ENCODE data around the gene MARK1. TPM values are rescaled to one million over a fixed set of nuclear protein-coding genes. Genes with fewer than 3 reads are reported as not detected.

Gene MARK1
- total and polyA plus RNA-seq, 4 donors: 1.3 to 6.5 (median 3.1) TPM

DNA sequence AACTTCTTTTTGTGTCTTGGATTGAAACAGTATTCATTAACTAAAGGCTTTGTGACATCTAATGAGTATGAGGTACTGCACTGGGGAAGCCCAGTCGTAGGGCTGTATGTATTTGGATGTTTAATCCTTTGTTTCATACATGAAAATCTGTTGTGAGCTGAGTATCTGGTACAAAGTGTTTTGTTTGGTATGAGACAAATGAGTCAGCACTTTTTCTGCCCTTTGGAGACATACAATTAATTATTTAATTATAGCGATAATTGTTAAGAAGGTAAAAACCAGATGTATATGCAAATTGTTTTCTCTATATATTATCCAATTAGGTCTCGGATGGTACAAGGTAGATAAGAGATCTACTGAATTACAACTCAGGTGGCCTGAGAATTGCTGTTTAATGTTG lies 36.3 kb downstream of the MARK1 start:
- TF ChIP-seq, protein P1, sequence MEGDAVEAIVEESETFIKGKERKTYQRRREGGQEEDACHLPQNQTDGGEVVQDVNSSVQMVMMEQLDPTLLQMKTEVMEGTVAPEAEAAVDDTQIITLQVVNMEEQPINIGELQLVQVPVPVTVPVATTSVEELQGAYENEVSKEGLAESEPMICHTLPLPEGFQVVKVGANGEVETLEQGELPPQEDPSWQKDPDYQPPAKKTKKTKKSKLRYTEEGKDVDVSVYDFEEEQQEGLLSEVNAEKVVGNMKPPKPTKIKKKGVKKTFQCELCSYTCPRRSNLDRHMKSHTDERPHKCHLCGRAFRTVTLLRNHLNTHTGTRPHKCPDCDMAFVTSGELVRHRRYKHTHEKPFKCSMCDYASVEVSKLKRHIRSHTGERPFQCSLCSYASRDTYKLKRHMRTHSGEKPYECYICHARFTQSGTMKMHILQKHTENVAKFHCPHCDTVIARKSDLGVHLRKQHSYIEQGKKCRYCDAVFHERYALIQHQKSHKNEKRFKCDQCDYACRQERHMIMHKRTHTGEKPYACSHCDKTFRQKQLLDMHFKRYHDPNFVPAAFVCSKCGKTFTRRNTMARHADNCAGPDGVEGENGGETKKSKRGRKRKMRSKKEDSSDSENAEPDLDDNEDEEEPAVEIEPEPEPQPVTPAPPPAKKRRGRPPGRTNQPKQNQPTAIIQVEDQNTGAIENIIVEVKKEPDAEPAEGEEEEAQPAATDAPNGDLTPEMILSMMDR (IDR thresholded peaks at IDR 0.05; ENCODE audit: control extremely low read depth, extremely low read depth): no peak
- H3K27me3 ChIP-seq (ENCODE audit: control insufficient read depth in 3 of 3, insufficient read depth in 3 of 3, low read length in 2 of 3): no peaks in the 10 kb centered on the region
- WGBS, 2 donors: 82 to 86% methylated on average over 3 of the region's 3 CpGs

DNA sequence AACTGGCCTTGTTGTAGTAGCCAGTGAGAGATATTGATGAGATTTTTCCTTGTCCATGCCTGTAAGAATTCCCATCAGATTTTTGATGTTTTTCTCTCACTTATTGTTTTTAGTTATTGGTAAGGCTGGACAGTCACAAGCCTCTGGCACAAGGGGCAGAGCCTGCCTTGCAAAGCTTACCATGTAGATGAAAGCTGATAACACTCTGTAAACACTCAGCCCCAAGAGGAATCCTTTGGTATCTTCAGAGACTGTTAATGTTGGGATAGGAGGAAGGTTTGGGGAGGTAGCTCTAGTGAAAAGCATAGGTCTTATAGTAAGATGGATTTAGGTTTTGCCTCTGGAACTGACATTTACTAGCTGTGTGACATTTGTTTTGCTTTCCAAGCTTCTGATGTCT lies 37.7 kb downstream of the MARK1 start:
- no peak for DNase-seq
- Histone ChIP-seq H3K4me1 (ENCODE audit: control insufficient read depth in 5 of 5, insufficient read depth in 5 of 5, low read length in 5 of 5) (peaks cover 0 to 19% (median 0%) of the 10 kb centered on the region in 5 donors), H3K27me3 (ENCODE audit: control insufficient read depth in 3 of 3, insufficient read depth in 3 of 3, low read length in 2 of 3) (no peaks in the 10 kb centered on the region), H3K4me3 (no peak overlapping the region), H3K9ac (ENCODE audit: insufficient read depth in 1 of 2, low read length in 2 of 2) (no peak overlapping the region), H3K36me3 (ENCODE audit: control insufficient read depth in 4 of 4, insufficient read depth in 4 of 4, low read length in 4 of 4) (no peaks in the 10 kb centered on the region), H3K9me3 (ENCODE audit: control insufficient read depth in 4 of 4, insufficient read depth in 3 of 4, low read length in 3 of 4) (no peaks in the 10 kb centered on the region), H3K27ac (ENCODE audit: low read depth in 1 of 2, low read length in 1 of 2) (no peak overlapping the region)
- no peak for ATAC-seq (ENCODE audit: insufficient read depth, low FRiP score)
- TF ChIP-seq, protein P1 (IDR thresholded peaks at IDR 0.05; ENCODE audit: control extremely low read depth, extremely low read depth): no peak

More for the DNA sequence above, 36.3 kb downstream of the MARK1 start:
- Histone ChIP-seq H3K9me3 (ENCODE audit: control insufficient read depth in 4 of 4, insufficient read depth in 3 of 4, low read length in 3 of 4) (no peaks in the 10 kb centered on the region), H3K4me3 (no peak overlapping the region), H3K27ac (ENCODE audit: low read depth in 1 of 2, low read length in 1 of 2) (no peak overlapping the region), H3K9ac (ENCODE audit: insufficient read depth in 1 of 2, low read length in 2 of 2) (no peak overlapping the region), H3K36me3 (ENCODE audit: control insufficient read depth in 4 of 4, insufficient read depth in 4 of 4, low read length in 4 of 4) (no peaks in the 10 kb centered on the region), H3K4me1 (ENCODE audit: control insufficient read depth in 5 of 5, insufficient read depth in 5 of 5, low read length in 5 of 5) (peaks cover 0 to 21% (median 0%) of the 10 kb centered on the region in 5 donors)
- ATAC-seq (ENCODE audit: insufficient read depth, low FRiP score) (no peak), DNase-seq (no peak)

DNA sequence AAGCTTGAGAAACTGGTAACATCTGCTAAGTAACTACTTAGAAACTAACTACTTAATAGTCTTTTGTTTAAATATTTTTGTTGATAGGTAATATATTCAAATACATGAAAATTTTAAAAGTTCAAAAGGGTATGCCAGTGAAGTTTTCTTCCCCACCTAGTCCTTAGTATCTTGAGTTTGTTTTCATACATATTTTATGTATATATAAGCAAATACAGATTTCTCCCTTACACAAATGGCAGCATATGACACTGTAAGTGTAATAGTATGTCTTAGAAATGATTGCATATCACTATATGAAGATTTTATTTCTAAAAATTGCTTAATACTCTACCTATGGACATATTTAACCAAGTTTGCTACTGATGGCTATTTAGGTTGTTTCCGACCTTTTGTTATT lies 38.9 kb downstream of the MARK1 start:
- peaks cover 0 to 16% (median 0%) of the 10 kb centered on the region in 5 donors for H3K4me1 ChIP-seq (ENCODE audit: control insufficient read depth in 5 of 5, insufficient read depth in 5 of 5, low read length in 5 of 5)
- no peak overlapping the region for H3K4me3 ChIP-seq
- no peak overlapping the region for H3K27ac ChIP-seq (ENCODE audit: low read depth in 1 of 2, low read length in 1 of 2)
- H3K36me3 ChIP-seq (ENCODE audit: control insufficient read depth in 4 of 4, insufficient read depth in 4 of 4, low read length in 4 of 4): no peaks in the 10 kb centered on the region
- no peaks in the 10 kb centered on the region for H3K9me3 ChIP-seq (ENCODE audit: control insufficient read depth in 4 of 4, insufficient read depth in 3 of 4, low read length in 3 of 4)
- ATAC-seq (ENCODE audit: insufficient read depth, low FRiP score) (no peak), DNase-seq (no peak)
- TF ChIP-seq, protein P1 (IDR thresholded peaks at IDR 0.05; ENCODE audit: control extremely low read depth, extremely low read depth): no peak
- H3K9ac ChIP-seq (ENCODE audit: insufficient read depth in 1 of 2, low read length in 2 of 2): no peak overlapping the region
- WGBS, 2 donors: 96 to 98% methylated on average over 1 of the region's 1 CpG
- H3K27me3 ChIP-seq (ENCODE audit: control insufficient read depth in 3 of 3, insufficient read depth in 3 of 3, low read length in 2 of 3): no peaks in the 10 kb centered on the region

DNA sequence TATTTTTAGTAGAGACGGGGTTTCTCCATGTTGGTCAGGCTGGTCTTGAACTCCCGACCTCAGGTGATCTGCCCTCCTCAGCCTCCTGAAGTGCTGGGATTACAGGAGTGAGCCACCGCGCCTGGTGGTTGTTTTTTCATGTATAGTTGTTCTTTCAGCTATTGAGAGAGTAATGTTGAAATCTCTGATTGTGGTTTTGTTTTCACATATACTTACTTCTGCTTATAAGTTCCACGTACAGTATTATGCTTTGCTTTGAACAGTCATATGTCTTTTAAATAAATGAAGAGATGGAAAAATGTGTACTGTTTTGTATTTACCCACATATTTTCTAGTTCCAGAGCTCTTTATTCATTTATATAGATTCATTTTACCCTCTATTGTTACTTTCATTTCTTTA lies 44.5 kb downstream of the MARK1 start:
- ATAC-seq (ENCODE audit: insufficient read depth, low FRiP score) (no peak), DNase-seq (no peak)
- Histone ChIP-seq H3K4me1 (ENCODE audit: control insufficient read depth in 5 of 5, insufficient read depth in 5 of 5, low read length in 5 of 5) (peaks cover 0 to 5% (median 0%) of the 10 kb centered on the region in 5 donors), H3K27ac (ENCODE audit: low read depth in 1 of 2, low read length in 1 of 2) (no peak overlapping the region), H3K36me3 (ENCODE audit: control insufficient read depth in 4 of 4, insufficient read depth in 4 of 4, low read length in 4 of 4) (no peaks in the 10 kb centered on the region), H3K27me3 (ENCODE audit: control insufficient read depth in 3 of 3, insufficient read depth in 3 of 3, low read length in 2 of 3) (no peaks in the 10 kb centered on the region), H3K9ac (ENCODE audit: insufficient read depth in 1 of 2, low read length in 2 of 2) (no peak overlapping the region), H3K9me3 (ENCODE audit: control insufficient read depth in 4 of 4, insufficient read depth in 3 of 4, low read length in 3 of 4) (peaks cover 0 to 9% (median 0%) of the 10 kb centered on the region in 4 donors), H3K4me3 (no peak overlapping the region)
- TF ChIP-seq, protein P1 (IDR thresholded peaks at IDR 0.05; ENCODE audit: control extremely low read depth, extremely low read depth): no peak
- WGBS, 2 donors: 71 to 79% methylated on average over 5 of the region's 5 CpGs

All from lung (tissue), 12 donors.